Skeletal muscle tissue (tissue), 4 donors: ENCODE data around the gene PCNT. TPM values are rescaled to one million over a fixed set of nuclear protein-coding genes. Genes with fewer than 3 reads are reported as not detected.

ENCODE experiments used
- H3K27ac ChIP-seq: one replicate; pipeline ENCODE4 v1.7.0; 2013; ENCODE audit warnings: mild to moderate bottlenecking, low read depth, low read length, inconsistent platforms
- H3K27me3 ChIP-seq, 3 donors: one replicate each; pipeline ENCODE4 v1.7.0; 2013; ENCODE audit warnings: low read length in 3 of 3; ENCODE audit not compliant: control insufficient read depth in 3 of 3, insufficient read depth in 3 of 3
- H3K36me3 ChIP-seq, 3 donors: one replicate each; pipeline ENCODE4 v1.7.0; 2013; ENCODE audit warnings: low read length in 3 of 3; ENCODE audit not compliant: control insufficient read depth in 3 of 3, insufficient read depth in 3 of 3
- H3K4me1 ChIP-seq, 3 donors: one replicate each; pipeline ENCODE4 v1.7.0; 2013; ENCODE audit warnings: low read length in 3 of 3, mild to moderate bottlenecking in 3 of 3; ENCODE audit not compliant: control insufficient read depth in 3 of 3, insufficient read depth in 3 of 3
- H3K4me3 ChIP-seq, 3 donors: one replicate each; pipeline ENCODE4 v1.7.0; 2013; ENCODE audit warnings: low read length in 3 of 3
- H3K9ac ChIP-seq, 3 donors: one replicate each; pipeline ENCODE4 v1.7.0; 2013; ENCODE audit warnings: low read length in 3 of 3, mild to moderate bottlenecking in 3 of 3, moderate library complexity in 2 of 3, low read depth in 1 of 3
- H3K9me3 ChIP-seq, 3 donors: one replicate each; pipeline ENCODE4 v1.7.0; 2013; ENCODE audit warnings: low read length in 3 of 3; ENCODE audit not compliant: control insufficient read depth in 3 of 3
- total RNA-seq: library from RNA; depleted of rRNA; stranded (reverse); fragments of >200 nt; gene quantifications from one replicate; pipeline ENCODE4 v1.2.3, GENCODE V29; 2014
- donor health status: Osteomylitis.

The PCNT gene
- total RNA-seq, 1 donor from 2014 or later, result 42.8 TPM

- peaks cover 24 to 29% (median 29%) of the 10 kb centered on the region in 3 donors for H3K4me1 ChIP-seq
- H3K4me3 ChIP-seq, result no peak overlapping the region
- no peaks in the 10 kb centered on the region for H3K27me3 ChIP-seq
- no peak overlapping the region for H3K27ac ChIP-seq
- H3K9ac ChIP-seq, result peak overlapping the region in 1 of 3 donors; percentile 96
- peaks cover 8 to 24% (median 20%) of the 10 kb centered on the region in 3 donors for H3K36me3 ChIP-seq
- no peaks in the 10 kb centered on the region for H3K9me3 ChIP-seq
Observed at GRCh38 chr21:46287541-46287940, 36.4 kb upstream of the PCNT start.

- Histone ChIP-seq H3K4me3 (no peak overlapping the region), H3K27ac (no peak overlapping the region), H3K9me3 (no peaks in the 10 kb centered on the region), H3K36me3 (peaks cover 5 to 16% (median 7%) of the 10 kb centered on the region in 3 donors), H3K27me3 (no peaks in the 10 kb centered on the region), H3K9ac (no peak overlapping the region), H3K4me1 (peaks cover 9 to 13% (median 12%) of the 10 kb centered on the region in 3 donors)
Observed at GRCh38 chr21:46289655-46290179, 34.2 kb upstream of the PCNT start.

GRCh38 chr21:46291561-46291960 lies 32.4 kb upstream of the PCNT start:
- Histone ChIP-seq H3K9ac (no peak overlapping the region), H3K4me3 (no peak overlapping the region), H3K27me3 (peaks cover 0 to 3% (median 0%) of the 10 kb centered on the region in 3 donors), H3K36me3 (peaks cover 5 to 14% (median 7%) of the 10 kb centered on the region in 3 donors), H3K27ac (no peak overlapping the region), H3K4me1 (peaks cover 6 to 16% (median 6%) of the 10 kb centered on the region in 3 donors), H3K9me3 (no peaks in the 10 kb centered on the region)

- H3K9me3 ChIP-seq, result no peaks in the 10 kb centered on the region
- peaks cover 9 to 13% (median 9%) of the 10 kb centered on the region in 3 donors for H3K36me3 ChIP-seq
- H3K9ac ChIP-seq, result no peak overlapping the region
- no peak overlapping the region for H3K4me3 ChIP-seq
- H3K27ac ChIP-seq, result peak overlapping the region; percentile 60
- peaks cover 7 to 14% (median 14%) of the 10 kb centered on the region in 3 donors for H3K4me1 ChIP-seq
- peaks cover 5 to 19% (median 9%) of the 10 kb centered on the region in 3 donors for H3K27me3 ChIP-seq
Observed at GRCh38 chr21:46294647-46295176, 29.2 kb upstream of the PCNT start.

- H3K9ac ChIP-seq, result no peak overlapping the region
- H3K4me3 ChIP-seq, result no peak overlapping the region
- H3K4me1 ChIP-seq, result peaks cover 7 to 14% (median 12%) of the 10 kb centered on the region in 3 donors
- no peaks in the 10 kb centered on the region for H3K9me3 ChIP-seq
- peaks cover 5 to 19% (median 9%) of the 10 kb centered on the region in 3 donors for H3K27me3 ChIP-seq
- peak overlapping the region; percentile 60 for H3K27ac ChIP-seq
- peaks cover 9 to 10% (median 9%) of the 10 kb centered on the region in 3 donors for H3K36me3 ChIP-seq
Observed at GRCh38 chr21:46295177-46295770, 28.7 kb upstream of the PCNT start.

- Histone ChIP-seq H3K27me3 (peaks cover 5 to 19% (median 9%) of the 10 kb centered on the region in 3 donors), H3K27ac (peak overlapping the region; percentile 60), H3K9ac (peak overlapping the region in 1 of 3 donors; percentile 8), H3K4me3 (no peak overlapping the region), H3K36me3 (peaks cover 9 to 13% (median 10%) of the 10 kb centered on the region in 3 donors), H3K4me1 (peaks cover 7 to 14% (median 12%) of the 10 kb centered on the region in 3 donors), H3K9me3 (no peaks in the 10 kb centered on the region)
Observed at GRCh38 chr21:46295996-46296752, 27.8 kb upstream of the PCNT start.

GRCh38 chr21:46297338-46298271 lies 26.4 kb upstream of the PCNT start:
- Histone ChIP-seq H3K9me3 (no peaks in the 10 kb centered on the region), H3K9ac (peak overlapping the region; percentile 56 to 74 (median 61)), H3K4me3 (peak overlapping the region; percentile 51 to 68 (median 60)), H3K27me3 (peaks cover 5 to 19% (median 9%) of the 10 kb centered on the region in 3 donors), H3K36me3 (peaks cover 2 to 5% (median 3%) of the 10 kb centered on the region in 3 donors), H3K4me1 (peaks cover 7 to 14% (median 12%) of the 10 kb centered on the region in 3 donors), H3K27ac (peak overlapping the region; percentile 36)

- Histone ChIP-seq H3K4me1 (peaks cover 7 to 14% (median 12%) of the 10 kb centered on the region in 3 donors), H3K27me3 (peaks cover 5 to 19% (median 9%) of the 10 kb centered on the region in 3 donors), H3K9ac (no peak overlapping the region), H3K27ac (no peak overlapping the region), H3K9me3 (no peaks in the 10 kb centered on the region), H3K4me3 (no peak overlapping the region), H3K36me3 (peaks cover 2 to 5% (median 3%) of the 10 kb centered on the region in 3 donors)
Observed at GRCh38 chr21:46299167-46299566, 24.8 kb upstream of the PCNT start.

- Histone ChIP-seq H3K27ac (no peak overlapping the region), H3K9me3 (no peaks in the 10 kb centered on the region), H3K27me3 (peaks cover 5 to 16% (median 9%) of the 10 kb centered on the region in 3 donors), H3K36me3 (peaks cover 8 to 10% (median 9%) of the 10 kb centered on the region in 3 donors), H3K9ac (no peak overlapping the region), H3K4me1 (peaks cover 6 to 8% (median 7%) of the 10 kb centered on the region in 3 donors), H3K4me3 (no peak overlapping the region)
Observed at GRCh38 chr21:46301759-46302158, 22.2 kb upstream of the PCNT start.
